IMR-90 (cell line): ENCODE measurements around the gene GMEB2. TPM values are rescaled to one million over a fixed set of nuclear protein-coding genes. Genes with fewer than 3 reads are reported as not detected.

Experiments used
- ATAC-seq: fragments of 200-7000 bp; cut with Tn5 transposase; 2 replicates; pipeline ENCODE4 v1.9.1; 2020; ENCODE audit warnings: low read depth, mild to moderate bottlenecking, moderate library complexity
- BruUV-seq: library from RNA; stranded (reverse); fragments of 400-500 nt; replicated peaks from 2 replicates; lab custom pipeline; 2021; lab: Mats Ljungman, UMichigan
- CTCF ChIA-PET: fragments of 300-600 bp; formaldehyde crosslinking; extraction: SDS; loops from one replicate; lab custom pipeline; 2021; ENCODE audit warnings: antibody characterized with exemption; lab: Yijun Ruan, JAX
- POLR2A ChIA-PET: fragments of 300-600 bp; sonication (Branson Sonifier 250); formaldehyde crosslinking; loops from one replicate; lab custom pipeline; 2022; ENCODE audit warnings: antibody characterized with exemption; ENCODE audit not compliant: unreplicated experiment; lab: Charles Lee
- DNase-seq: peaks from one replicate; pipeline ENCODE4 v3.0.0; 2013
- H2AFZ ChIP-seq: replicated peaks from 2 replicates; pipeline ENCODE3; 2013; ENCODE audit warnings: low read length, mild to moderate bottlenecking; ENCODE audit not compliant: poor library complexity
- H2AK5ac ChIP-seq: 2 replicates; pipeline ENCODE4 v1.6.1; 2013; ENCODE audit warnings: low read depth, low read length, inconsistent platforms
- H2AK9ac ChIP-seq: replicated peaks from 2 replicates; pipeline ENCODE3; 2013; ENCODE audit warnings: mild to moderate bottlenecking, low read depth, low read length, moderate library complexity; ENCODE audit not compliant: poor library complexity
- H2BK120ac ChIP-seq: 2 replicates; pipeline ENCODE4 v1.6.1; 2013; ENCODE audit warnings: low read depth, low read length, inconsistent platforms
- H2BK15ac ChIP-seq: 3 replicates; pipeline ENCODE4 v1.6.1; 2013; ENCODE audit warnings: low read depth, low read length, inconsistent platforms
- H2BK20ac ChIP-seq: 2 replicates; pipeline ENCODE4 v1.6.1; 2013; ENCODE audit warnings: low read depth, mild to moderate bottlenecking, inconsistent platforms, low read length, moderate library complexity
- H2BK5ac ChIP-seq: 2 replicates; pipeline ENCODE4 v1.6.1; 2013; ENCODE audit warnings: mild to moderate bottlenecking, low read depth, low read length, inconsistent platforms; ENCODE audit not compliant: poor library complexity, severe bottlenecking
- H3K14ac ChIP-seq: replicated peaks from 2 replicates; pipeline ENCODE4 v1.6.1; 2013; ENCODE audit warnings: low read depth, low read length, inconsistent platforms
- H3K18ac ChIP-seq: 2 replicates; pipeline ENCODE4 v1.6.1; 2013; ENCODE audit warnings: low read depth, low read length, control low read depth
- H3K23ac ChIP-seq: 2 replicates; pipeline ENCODE4 v1.6.1; 2013; ENCODE audit warnings: low read depth, low read length, inconsistent platforms
- H3K27ac ChIP-seq: 2 replicates; pipeline ENCODE4 v1.5.1; 2013; ENCODE audit warnings: mild to moderate bottlenecking, control low read depth, low read length; ENCODE audit not compliant: insufficient read depth
- H3K27me3 ChIP-seq: 2 replicates; pipeline ENCODE4 v1.6.1; 2013; ENCODE audit warnings: low read length; ENCODE audit not compliant: control insufficient read depth, insufficient read depth
- H3K36me3 ChIP-seq: 2 replicates; pipeline ENCODE4 v1.6.1; 2013; ENCODE audit warnings: low read length, mixed read lengths; ENCODE audit not compliant: control insufficient read depth, insufficient read depth
- H3K4ac ChIP-seq: 2 replicates; pipeline ENCODE4 v1.6.1; 2013; ENCODE audit warnings: low read depth, low read length, inconsistent platforms
- H3K4me1 ChIP-seq: 2 replicates; pipeline ENCODE4 v1.6.1; 2013; ENCODE audit warnings: low read length, mixed read lengths; ENCODE audit not compliant: control insufficient read depth, insufficient read depth
- H3K4me2 ChIP-seq: 2 replicates; pipeline ENCODE4 v1.6.1; 2013; ENCODE audit warnings: low read depth, mild to moderate bottlenecking, control low read depth, low read length, moderate library complexity
- H3K4me3 ChIP-seq: 2 replicates; pipeline ENCODE4 v1.5.1; 2013; ENCODE audit warnings: low read depth, mild to moderate bottlenecking, control low read depth, low read length, moderate library complexity; ENCODE audit not compliant: insufficient read depth
- H3K56ac ChIP-seq: 2 replicates; pipeline ENCODE4 v1.6.1; 2013; ENCODE audit warnings: low read length, inconsistent platforms; ENCODE audit not compliant: insufficient read depth; ENCODE audit errors: extremely low read depth
- H3K79me1 ChIP-seq, 2 experiments: 2 replicates each; pipeline ENCODE4 v1.6.1; 2013; ENCODE audit warnings: low read length in 2 of 2, inconsistent platforms in 1 of 2, low read depth in 1 of 2
- H3K9ac ChIP-seq: 2 replicates; pipeline ENCODE4 v1.6.1; 2013; ENCODE audit warnings: low read depth, low read length, control low read depth
- H3K9me1 ChIP-seq: 2 replicates; pipeline ENCODE4 v1.6.1; 2013; ENCODE audit warnings: low read length, inconsistent platforms; ENCODE audit not compliant: insufficient read depth
- H3K9me3 ChIP-seq: 2 replicates; pipeline ENCODE4 v1.6.1; 2013; ENCODE audit warnings: low read length; ENCODE audit not compliant: control insufficient read depth, insufficient read depth
- H4K20me1 ChIP-seq: 2 replicates; pipeline ENCODE4 v1.6.1; 2013; ENCODE audit warnings: low read length, inconsistent platforms; ENCODE audit not compliant: insufficient read depth
- H4K5ac ChIP-seq: 2 replicates; pipeline ENCODE4 v1.6.1; 2013; ENCODE audit warnings: mild to moderate bottlenecking, low read depth, low read length, control low read depth
- H4K8ac ChIP-seq, 2 experiments: 2 replicates each; pipeline ENCODE4 v1.6.1; 2013; ENCODE audit warnings: low read depth in 2 of 2, low read length in 2 of 2, control low read depth in 1 of 2, inconsistent platforms in 1 of 2
- H4K91ac ChIP-seq: 2 replicates; pipeline ENCODE4 v1.6.1; 2013; ENCODE audit warnings: low read depth, low read length, inconsistent platforms; ENCODE audit not compliant: insufficient read depth
- BHLHE40 ChIP-seq: fragments of 150-350 bp; IDR thresholded peaks from 2 replicates; pipeline ENCODE4 v1.6.1; 2016; ENCODE audit warnings: mild to moderate bottlenecking, low read depth, low read length
- CEBPB ChIP-seq: IDR thresholded peaks from 2 replicates; pipeline ENCODE4 v1.6.1; 2012; ENCODE audit warnings: low read depth, low read length, improper control_type of control experiment
- CHD1 ChIP-seq: IDR thresholded peaks from 2 replicates; pipeline ENCODE4 v1.6.1; 2012; ENCODE audit warnings: low read depth, low read length, improper control_type of control experiment
- FOS ChIP-seq: fragments of 150-350 bp; IDR thresholded peaks from 2 replicates; pipeline ENCODE4 v1.6.1; 2016; ENCODE audit warnings: low read depth, low read length
- MAFK ChIP-seq: IDR thresholded peaks from 2 replicates; pipeline ENCODE4 v1.6.1; 2012; ENCODE audit warnings: low read depth, low read length, improper control_type of control experiment
- MAZ ChIP-seq: IDR thresholded peaks from 2 replicates; pipeline ENCODE4 v1.6.1; 2012; ENCODE audit warnings: low read depth, mild to moderate bottlenecking, low read length, improper control_type of control experiment, moderate library complexity, borderline replicate concordance
- MXI1 ChIP-seq: IDR thresholded peaks from 2 replicates; pipeline ENCODE4 v1.6.1; 2012; ENCODE audit warnings: low read depth, mild to moderate bottlenecking, low read length, moderate library complexity, borderline replicate concordance
- NFE2L2 ChIP-seq: fragments of 150-350 bp; IDR thresholded peaks from 2 replicates; pipeline ENCODE4 v1.6.1; 2016; ENCODE audit warnings: low read depth, mild to moderate bottlenecking, low read length
- POLR2A ChIP-seq: IDR thresholded peaks from 2 replicates; pipeline ENCODE4 v1.6.1; 2012; ENCODE audit warnings: mild to moderate bottlenecking, low read depth, low read length
- RAD21 ChIP-seq: IDR thresholded peaks from 2 replicates; pipeline ENCODE4 v1.6.1; 2012; ENCODE audit warnings: low read length, improper control_type of control experiment
- RCOR1 ChIP-seq: IDR thresholded peaks from 2 replicates; pipeline ENCODE4 v1.6.1; 2012; ENCODE audit warnings: mild to moderate bottlenecking, low read length, improper control_type of control experiment; ENCODE audit not compliant: insufficient replicate concordance
- RFX5 ChIP-seq: IDR thresholded peaks from 2 replicates; pipeline ENCODE4 v1.8.0; 2012; ENCODE audit warnings: low read depth, mild to moderate bottlenecking, low read length, moderate library complexity
- SMC3 ChIP-seq: fragments of 150-350 bp; IDR thresholded peaks from 2 replicates; pipeline ENCODE4 v1.6.1; 2016; ENCODE audit warnings: low read depth, mild to moderate bottlenecking, antibody characterized with exemption, low read length, moderate library complexity
- WGBS, 2 experiments: methylation state at CpG; one replicate each; pipeline versions ENCODE4 v1.1.5 to v1.1.7; 2013; ENCODE audit warnings: missing lambda C conversion rate in 2 of 2; ENCODE audit not compliant: insufficient read length in 1 of 2; ENCODE audit errors: extremely low coverage in 2 of 2; 5-methylcytosine and 5-hydroxymethylcytosine counted together
- dilution Hi-C: fragments of 300-500 bp; cut with HindIII; formaldehyde crosslinking; loops from one replicate; pipeline ENCODE4 v1.14.3; 2018; ENCODE audit warnings: low sequenced_read_pairs; ENCODE audit not compliant: unreplicated experiment
- in situ Hi-C: fragments of 300-500 bp; cut with MboI; formaldehyde crosslinking; loops from 3 replicates; pipeline ENCODE4 v1.14.3; 2019; ENCODE audit warnings: low sequenced_read_pairs, inconsistent platforms, mixed read lengths
- intact Hi-C: fragments of 100-400 bp; cut with micrococcal nuclease; formaldehyde crosslinking; loops from 2 replicates; pipeline ENCODE4 v1.10.0; 2022
- polyA plus RNA-seq, 3 experiments: library from polyadenylated mRNA; depleted of rRNA; stranded (reverse); fragments of >200 nt; gene quantifications; 2 replicates each; pipeline ENCODE4 v1.2.3, GENCODE V29; 2012; ENCODE audit warnings: low replicate concordance in 1 of 3
- total RNA-seq: library from RNA; depleted of rRNA; stranded (reverse); fragments of >200 nt; gene quantifications from 2 replicates; pipeline ENCODE4 v1.2.3, GENCODE V29; 2012
- TF ChIP-seq, protein P1 (sequence below): conservative IDR thresholded peaks from 2 replicates; pipeline ENCODE4 v1.5.1; 2012; ENCODE audit warnings: mild to moderate bottlenecking, low read depth, low read length, improper control_type of control experiment
- TF ChIP-seq, protein P2 (sequence below): fragments of 150-350 bp; IDR thresholded peaks from 2 replicates; pipeline ENCODE4 v1.6.1; 2017; ENCODE audit warnings: mild to moderate bottlenecking, antibody characterized with exemption, low read length, low read depth
- TF ChIP-seq, protein P3 (sequence below): fragments of 150-350 bp; IDR thresholded peaks from 2 replicates; pipeline ENCODE4 v1.6.1; 2016; ENCODE audit warnings: low read depth, mild to moderate bottlenecking, low read length, moderate library complexity, borderline replicate concordance

GMEB2 gene
- total and polyA plus RNA-seq, 2 of the 4 experiments (the other 2 are of a cell fraction), result 5.0 to 10.0 TPM

DNA sequence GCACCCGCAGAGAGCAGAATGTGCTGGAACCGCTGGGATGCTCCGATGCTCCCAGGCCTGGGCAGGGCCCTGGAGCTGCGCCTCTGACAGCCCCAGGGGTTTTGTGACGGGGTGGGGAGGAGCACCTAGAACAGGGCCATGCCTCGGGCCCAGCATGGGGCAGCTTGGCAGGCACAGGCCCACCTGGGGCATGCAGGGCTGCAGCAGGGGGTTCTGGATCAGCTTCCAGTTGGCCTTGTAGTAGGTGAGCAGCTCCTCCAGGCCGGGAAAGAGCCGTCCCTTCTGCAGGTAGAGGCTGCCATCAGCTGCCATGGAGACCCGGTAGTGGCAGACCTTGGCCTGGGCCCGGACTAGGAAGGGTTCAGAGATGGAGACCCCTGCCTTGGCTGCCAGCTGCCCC lies 83.8 kb downstream of the GMEB2 start:
- Histone ChIP-seq H3K23ac (no peak overlapping the region), H3K9me3 (no peaks in the 10 kb centered on the region), H2AK5ac (no peak overlapping the region), H2BK120ac (no peak overlapping the region), H2BK15ac (no peak overlapping the region), H3K36me3 (no peaks in the 10 kb centered on the region), H4K5ac (no peak overlapping the region), H4K8ac (no peak overlapping the region), H4K91ac (no peak overlapping the region), H3K27me3 (peaks cover 27% of the 10 kb centered on the region; the same call in 1 of the 2 replicates), H2BK20ac (no peak overlapping the region), H2AFZ (no peak overlapping the region), H3K9me1 (no peaks in the 10 kb centered on the region), H3K27ac (no peak overlapping the region), H3K4ac (no peak overlapping the region), H3K4me1 (peaks cover 3% of the 10 kb centered on the region; the same call in 1 of the 2 replicates), H3K4me3 (no peak overlapping the region), H2AK9ac (no peak overlapping the region), H3K56ac (no peak overlapping the region), H4K20me1 (no peaks in the 10 kb centered on the region), H3K79me1 (no peaks in the 10 kb centered on the region), H3K18ac (no peak overlapping the region), H3K4me2 (no peak overlapping the region), H2BK5ac (no peak overlapping the region), H3K9ac (no peak overlapping the region), H3K14ac (no peak overlapping the region)
- 75% methylated on average over 6 of the region's 10 CpGs; no CpG with 5 or more reads in 1 of the 2 experiments for WGBS, 2 experiments
- no TSS peak for BruUV-seq
- intact Hi-C loops (no loop called here), in situ Hi-C loops (no loop called here), dilution Hi-C loops (no loop called here)
- DNase-seq (no peak), ATAC-seq (no peak)
- ChIA-PET CTCF (no interaction called here), POLR2A (no interaction called here)
- TF ChIP-seq NFE2L2, result no peak
- TF ChIP-seq, protein P1, sequence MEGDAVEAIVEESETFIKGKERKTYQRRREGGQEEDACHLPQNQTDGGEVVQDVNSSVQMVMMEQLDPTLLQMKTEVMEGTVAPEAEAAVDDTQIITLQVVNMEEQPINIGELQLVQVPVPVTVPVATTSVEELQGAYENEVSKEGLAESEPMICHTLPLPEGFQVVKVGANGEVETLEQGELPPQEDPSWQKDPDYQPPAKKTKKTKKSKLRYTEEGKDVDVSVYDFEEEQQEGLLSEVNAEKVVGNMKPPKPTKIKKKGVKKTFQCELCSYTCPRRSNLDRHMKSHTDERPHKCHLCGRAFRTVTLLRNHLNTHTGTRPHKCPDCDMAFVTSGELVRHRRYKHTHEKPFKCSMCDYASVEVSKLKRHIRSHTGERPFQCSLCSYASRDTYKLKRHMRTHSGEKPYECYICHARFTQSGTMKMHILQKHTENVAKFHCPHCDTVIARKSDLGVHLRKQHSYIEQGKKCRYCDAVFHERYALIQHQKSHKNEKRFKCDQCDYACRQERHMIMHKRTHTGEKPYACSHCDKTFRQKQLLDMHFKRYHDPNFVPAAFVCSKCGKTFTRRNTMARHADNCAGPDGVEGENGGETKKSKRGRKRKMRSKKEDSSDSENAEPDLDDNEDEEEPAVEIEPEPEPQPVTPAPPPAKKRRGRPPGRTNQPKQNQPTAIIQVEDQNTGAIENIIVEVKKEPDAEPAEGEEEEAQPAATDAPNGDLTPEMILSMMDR, result no peak
- TF ChIP-seq, protein P2, sequence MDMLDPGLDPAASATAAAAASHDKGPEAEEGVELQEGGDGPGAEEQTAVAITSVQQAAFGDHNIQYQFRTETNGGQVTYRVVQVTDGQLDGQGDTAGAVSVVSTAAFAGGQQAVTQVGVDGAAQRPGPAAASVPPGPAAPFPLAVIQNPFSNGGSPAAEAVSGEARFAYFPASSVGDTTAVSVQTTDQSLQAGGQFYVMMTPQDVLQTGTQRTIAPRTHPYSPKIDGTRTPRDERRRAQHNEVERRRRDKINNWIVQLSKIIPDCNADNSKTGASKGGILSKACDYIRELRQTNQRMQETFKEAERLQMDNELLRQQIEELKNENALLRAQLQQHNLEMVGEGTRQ, result no peak
- TF ChIP-seq MAZ, result no peak
- TF ChIP-seq SMC3, result no peak
- no peak for TF ChIP-seq RFX5
- TF ChIP-seq, protein P3, sequence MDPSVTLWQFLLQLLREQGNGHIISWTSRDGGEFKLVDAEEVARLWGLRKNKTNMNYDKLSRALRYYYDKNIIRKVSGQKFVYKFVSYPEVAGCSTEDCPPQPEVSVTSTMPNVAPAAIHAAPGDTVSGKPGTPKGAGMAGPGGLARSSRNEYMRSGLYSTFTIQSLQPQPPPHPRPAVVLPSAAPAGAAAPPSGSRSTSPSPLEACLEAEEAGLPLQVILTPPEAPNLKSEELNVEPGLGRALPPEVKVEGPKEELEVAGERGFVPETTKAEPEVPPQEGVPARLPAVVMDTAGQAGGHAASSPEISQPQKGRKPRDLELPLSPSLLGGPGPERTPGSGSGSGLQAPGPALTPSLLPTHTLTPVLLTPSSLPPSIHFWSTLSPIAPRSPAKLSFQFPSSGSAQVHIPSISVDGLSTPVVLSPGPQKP, result no peak
- TF ChIP-seq BHLHE40, result no peak
- TF ChIP-seq CHD1, result no peak
- TF ChIP-seq POLR2A, result no peak
- no peak for TF ChIP-seq MAFK
- no peak for TF ChIP-seq RCOR1
- no peak for TF ChIP-seq FOS
- no peak for TF ChIP-seq MXI1
- TF ChIP-seq RAD21, result no peak
- no peak for TF ChIP-seq CEBPB
